Measurements from ENCODE around the gene SSTR1. TPM values are rescaled to one million over a fixed set of nuclear protein-coding genes. Genes with fewer than 3 reads are reported as not detected.

Gene SSTR1
- total RNA-seq, 8 experiments from 2014 or later = 0.05 to 12.7 (median 0.42) TPM

DNA sequence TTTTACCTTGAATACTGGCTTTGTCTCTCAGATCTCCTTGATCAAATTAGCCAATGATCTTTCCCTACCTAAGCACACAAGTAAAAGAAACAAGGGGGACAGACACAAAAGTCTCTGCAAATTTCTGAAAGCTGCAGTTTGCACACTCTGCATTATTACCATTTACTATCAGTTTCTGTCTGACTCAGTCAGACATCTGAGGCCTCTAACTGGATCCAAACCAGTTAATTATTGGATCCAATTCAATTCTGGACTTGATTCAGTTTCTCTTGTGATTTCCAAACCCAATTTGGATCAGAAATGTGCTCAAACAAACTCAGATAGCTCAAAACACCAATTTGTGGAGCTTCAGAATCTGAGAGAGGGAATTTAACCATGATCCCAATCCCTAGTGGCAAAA is 16.6 kb downstream of the SSTR1 start:
- in situ Hi-C loops (cut with MboI; ENCODE audit: low pct_unique_long_range_greater_than_20kb in 2 of 9, low sequenced_read_pairs in 9 of 9, unreplicated experiment in 9 of 9) = no loop called here
- no peak for ATAC-seq (replicated peaks in 6 of 8)
- H3K4me3 ChIP-seq = no peak overlapping the region
- H3K27ac ChIP-seq = no peak overlapping the region
- H3K4me1 ChIP-seq (replicated peaks in 1 of 2) = no peaks in the 10 kb centered on the region

DNA sequence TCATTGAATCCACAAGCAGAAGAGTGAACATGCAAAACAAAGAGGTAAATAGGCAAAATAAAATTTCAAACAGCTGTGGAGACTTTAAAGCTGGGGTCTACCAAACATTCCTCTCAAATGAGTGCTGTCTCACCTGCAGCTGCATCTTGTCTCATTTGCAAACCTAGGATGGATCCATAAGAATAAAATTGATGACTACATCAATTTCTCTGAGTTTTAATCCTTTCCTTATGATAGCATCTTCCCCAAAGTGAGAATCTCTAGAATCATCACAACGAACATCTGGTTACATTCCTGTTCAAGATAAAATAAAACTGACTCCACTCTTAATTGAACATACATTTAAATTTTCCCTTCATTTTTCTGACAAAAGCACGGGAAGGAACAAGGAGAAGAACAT is 18.2 kb downstream of the SSTR1 start:
- Histone ChIP-seq H3K4me3 (no peak overlapping the region), H3K4me1 (replicated peaks in 1 of 2) (no peaks in the 10 kb centered on the region), H3K27ac (no peak overlapping the region)
- 0 to 82% (median 50%) methylated on average over 1 to 2 of the region's 2 CpGs; no CpG with 5 or more reads in 2 of the 10 experiments for WGBS, 10 experiments
- no peak for ATAC-seq (replicated peaks in 6 of 8)
- in situ Hi-C loops (cut with MboI; ENCODE audit: low pct_unique_long_range_greater_than_20kb in 2 of 9, low sequenced_read_pairs in 9 of 9, unreplicated experiment in 9 of 9) = no loop called here

DNA sequence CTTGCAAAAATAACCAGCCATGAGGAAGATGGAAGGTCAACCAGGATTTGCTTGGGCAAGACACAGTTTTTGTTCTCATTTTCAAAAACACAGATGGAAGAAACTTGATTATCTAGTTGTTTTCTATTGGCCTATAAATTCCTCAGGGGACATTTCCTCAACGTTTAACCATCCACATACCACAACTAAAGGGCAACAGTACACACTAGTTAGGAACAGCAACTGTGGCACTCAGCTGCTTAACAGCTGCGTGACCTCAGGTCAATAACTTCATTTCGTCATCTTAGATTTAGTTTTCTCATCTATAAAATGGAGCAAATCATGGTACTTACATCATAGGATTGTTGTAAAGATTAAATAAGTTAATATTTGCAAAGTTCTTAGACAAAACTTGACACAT is 18.7 kb downstream of the SSTR1 start:
- ATAC-seq (replicated peaks in 6 of 8) = no peak
- Histone ChIP-seq H3K27ac (no peak overlapping the region), H3K4me1 (replicated peaks in 1 of 2) (no peaks in the 10 kb centered on the region), H3K4me3 (no peak overlapping the region)
- in situ Hi-C loops (cut with MboI; ENCODE audit: low pct_unique_long_range_greater_than_20kb in 2 of 9, low sequenced_read_pairs in 9 of 9, unreplicated experiment in 9 of 9) = no loop called here
- 40 to 100% (median 75%) methylated on average over 1 to 3 of the region's 3 CpGs; no CpG with 5 or more reads in 2 of the 10 experiments for WGBS, 10 experiments

DNA sequence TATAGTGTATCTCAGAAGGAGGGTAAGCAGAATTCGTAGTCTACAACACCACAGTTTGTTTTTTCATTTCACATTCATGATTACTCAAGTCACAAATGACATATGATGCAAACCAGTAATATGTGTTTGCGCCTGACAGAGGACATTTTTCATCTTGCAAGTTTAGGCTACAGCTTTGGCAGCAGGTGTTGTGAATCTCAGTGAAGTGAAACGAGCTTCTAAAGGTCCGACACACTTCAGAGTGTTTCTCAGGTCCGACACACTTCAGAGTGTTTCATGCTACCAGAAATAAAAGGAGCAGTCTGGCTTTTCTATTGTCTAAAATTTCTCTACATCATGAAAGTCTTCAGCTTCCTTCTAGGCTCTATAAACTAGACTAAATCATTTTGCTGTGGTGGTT is 25.5 kb downstream of the SSTR1 start:
- no peak for ATAC-seq (replicated peaks in 6 of 8)
- Histone ChIP-seq H3K4me3 (no peak overlapping the region), H3K27ac (no peak overlapping the region), H3K4me1 (replicated peaks in 1 of 2) (no peaks in the 10 kb centered on the region)
- in situ Hi-C loops (cut with MboI; ENCODE audit: low pct_unique_long_range_greater_than_20kb in 2 of 9, low sequenced_read_pairs in 9 of 9, unreplicated experiment in 9 of 9) = no loop called here
- 15 to 86% (median 47%) methylated on average over 2 to 5 of the region's 5 CpGs; no CpG with 5 or more reads in 2 of the 10 experiments for WGBS, 10 experiments

DNA sequence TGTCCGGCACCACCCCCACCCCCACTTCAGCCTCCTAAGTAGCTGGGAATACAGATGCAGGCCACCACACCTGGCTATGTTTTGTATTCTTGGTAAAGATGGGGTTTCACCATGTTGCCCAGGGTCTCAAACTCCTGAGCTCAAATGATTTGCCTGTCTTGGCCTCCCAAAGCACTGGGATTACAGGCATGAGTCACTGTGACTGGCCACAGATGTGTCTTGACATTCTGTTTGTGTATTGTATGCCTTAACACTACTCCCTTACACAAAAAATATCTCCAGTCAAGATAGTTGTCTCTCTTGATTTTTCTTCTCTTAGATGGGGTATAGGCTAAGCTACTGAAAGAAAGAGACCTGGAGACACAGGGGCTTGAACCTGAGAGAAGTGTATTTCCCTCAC is 30.6 kb downstream of the SSTR1 start:
- no peak for ATAC-seq (replicated peaks in 6 of 8)
- Histone ChIP-seq H3K4me3 (no peak overlapping the region), H3K4me1 (replicated peaks in 1 of 2) (no peaks in the 10 kb centered on the region), H3K27ac (no peak overlapping the region)
- in situ Hi-C loops (cut with MboI; ENCODE audit: low pct_unique_long_range_greater_than_20kb in 2 of 9, low sequenced_read_pairs in 9 of 9, unreplicated experiment in 9 of 9) = no loop called here
- no CpG with 5 or more reads among the region's 1 CpG for WGBS, 10 experiments

DNA sequence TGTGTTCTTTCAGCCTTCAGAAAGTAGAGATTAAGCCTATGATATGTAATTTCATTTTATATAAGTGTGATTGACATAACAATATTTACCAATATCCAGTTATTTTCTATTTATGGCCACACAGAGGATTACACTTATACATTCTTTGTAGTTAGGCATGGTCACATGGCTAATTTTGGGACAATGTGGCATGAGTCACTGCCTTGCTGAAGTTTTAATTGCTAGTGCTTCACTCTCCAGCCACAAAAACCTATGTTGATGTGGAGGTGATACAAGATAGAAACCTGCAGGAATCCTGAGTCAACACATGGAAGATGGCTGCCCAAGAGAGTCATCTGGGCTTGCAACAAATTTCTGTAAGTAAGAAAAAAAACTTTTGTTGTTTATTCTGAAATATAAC is 31.2 kb downstream of the SSTR1 start:
- no peak overlapping the region for H3K4me3 ChIP-seq
- no peak for ATAC-seq (replicated peaks in 6 of 8)
- in situ Hi-C loops (cut with MboI; ENCODE audit: low pct_unique_long_range_greater_than_20kb in 2 of 9, low sequenced_read_pairs in 9 of 9, unreplicated experiment in 9 of 9) = no loop called here
- no peaks in the 10 kb centered on the region for H3K4me1 ChIP-seq (replicated peaks in 1 of 2)
- no peak overlapping the region for H3K27ac ChIP-seq

DNA sequence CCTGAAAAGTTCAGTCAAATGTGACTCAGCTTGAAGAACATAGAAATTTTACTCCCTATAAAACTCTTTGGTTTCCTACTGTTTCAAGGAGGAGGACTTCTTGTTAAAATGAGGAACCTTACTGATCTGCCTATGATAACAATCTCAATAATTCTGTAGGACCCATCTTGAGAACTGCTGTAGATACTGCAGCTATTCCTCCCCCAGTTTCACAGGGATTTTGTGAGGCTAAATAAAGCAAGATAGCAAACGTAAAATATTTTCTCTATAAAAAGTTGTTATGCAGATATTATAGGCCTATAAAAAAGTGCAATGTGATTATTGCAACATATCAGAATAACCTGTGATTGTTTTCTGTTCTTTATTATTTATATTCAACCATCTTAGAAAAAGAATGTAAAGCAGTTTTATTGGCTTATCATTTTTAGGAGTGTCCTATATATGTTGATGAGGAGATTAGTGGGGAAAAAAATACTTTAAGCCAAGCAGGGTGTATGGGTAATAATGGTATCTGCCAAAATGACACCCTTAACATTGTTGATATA is 36.1 kb downstream of the SSTR1 start:
- no peak overlapping the region for H3K4me3 ChIP-seq
- in situ Hi-C loops (cut with MboI; ENCODE audit: low pct_unique_long_range_greater_than_20kb in 2 of 9, low sequenced_read_pairs in 9 of 9, unreplicated experiment in 9 of 9) = no loop called here
- H3K4me1 ChIP-seq (replicated peaks in 1 of 2) = no peaks in the 10 kb centered on the region
- WGBS, 10 experiments = 17 to 71% (median 59%) methylated on average over 1 of the region's 1 CpG; no CpG with 5 or more reads in 2 of the 10 experiments
- ATAC-seq (replicated peaks in 6 of 8) = no peak
- no peak overlapping the region for H3K27ac ChIP-seq

DNA sequence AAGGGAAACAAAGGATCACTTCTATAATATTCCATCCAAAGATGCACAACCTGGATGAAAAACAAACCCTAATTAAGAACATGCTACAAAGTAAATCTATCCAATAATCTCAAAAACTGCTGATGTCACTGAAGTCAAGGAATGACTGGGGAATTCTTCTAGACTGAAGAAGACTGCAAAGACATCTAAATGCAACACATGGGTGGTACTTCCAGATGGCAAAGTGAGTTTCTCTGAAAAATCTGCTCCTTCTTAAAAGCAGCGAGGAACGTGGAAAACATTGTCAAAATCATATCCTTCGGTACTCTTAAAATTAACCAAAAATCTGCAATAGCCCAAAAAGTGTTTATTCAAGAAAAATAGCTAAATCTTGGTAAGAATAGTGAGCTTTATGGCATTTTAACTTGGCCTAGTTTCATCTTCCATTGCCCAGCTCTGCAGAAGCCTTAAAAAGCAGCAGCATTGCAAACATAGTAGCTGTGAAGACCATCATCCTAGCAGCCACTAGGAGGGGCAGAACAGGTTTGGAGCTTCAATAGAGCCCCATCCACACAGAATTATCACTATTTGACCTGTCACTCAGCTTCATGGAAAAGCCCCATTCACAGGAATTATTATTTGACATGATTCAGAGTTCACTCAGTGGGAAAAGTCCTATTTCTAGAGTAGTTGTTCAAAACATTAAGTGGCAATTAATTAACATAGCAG is 40.8 kb downstream of the SSTR1 start:
- ATAC-seq (replicated peaks in 6 of 8) = peak in 1 of 8 experiments; percentile 51
- in situ Hi-C loops (cut with MboI; ENCODE audit: low pct_unique_long_range_greater_than_20kb in 2 of 9, low sequenced_read_pairs in 9 of 9, unreplicated experiment in 9 of 9) = no loop called here

DNA sequence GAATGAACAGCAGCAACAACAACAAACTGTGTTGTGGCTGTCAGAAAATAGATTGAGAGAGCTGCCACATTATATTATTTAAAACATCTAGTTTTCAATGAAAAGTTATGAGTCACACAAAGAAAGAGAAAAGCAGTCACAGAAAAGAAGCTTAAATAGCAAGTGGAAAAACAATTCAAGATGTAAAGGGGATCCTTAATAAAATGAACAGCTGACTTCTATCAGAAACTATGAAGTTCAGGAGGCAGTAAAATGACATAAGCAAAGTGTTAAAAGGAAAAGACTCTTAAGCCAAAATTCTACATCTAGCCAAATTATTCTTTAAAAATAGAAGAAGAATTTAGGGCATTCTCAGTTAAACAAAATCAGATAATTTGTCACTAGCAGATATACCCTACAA is 42.6 kb downstream of the SSTR1 start:
- in situ Hi-C loops (cut with MboI; ENCODE audit: low pct_unique_long_range_greater_than_20kb in 2 of 9, low sequenced_read_pairs in 9 of 9, unreplicated experiment in 9 of 9) = no loop called here
- H3K4me3 ChIP-seq = no peak overlapping the region
- no peak for ATAC-seq (replicated peaks in 6 of 8)
- H3K4me1 ChIP-seq (replicated peaks in 1 of 2) = no peaks in the 10 kb centered on the region
- H3K27ac ChIP-seq = no peak overlapping the region

More for the DNA sequence above, 40.8 kb downstream of the SSTR1 start:
- H3K4me3 ChIP-seq = no peak overlapping the region
- H3K27ac ChIP-seq = no peak overlapping the region
- 36 to 100% (median 89%) methylated on average over 1 to 3 of the region's 3 CpGs for WGBS, 10 experiments
- no peaks in the 10 kb centered on the region for H3K4me1 ChIP-seq (replicated peaks in 1 of 2)

DNA sequence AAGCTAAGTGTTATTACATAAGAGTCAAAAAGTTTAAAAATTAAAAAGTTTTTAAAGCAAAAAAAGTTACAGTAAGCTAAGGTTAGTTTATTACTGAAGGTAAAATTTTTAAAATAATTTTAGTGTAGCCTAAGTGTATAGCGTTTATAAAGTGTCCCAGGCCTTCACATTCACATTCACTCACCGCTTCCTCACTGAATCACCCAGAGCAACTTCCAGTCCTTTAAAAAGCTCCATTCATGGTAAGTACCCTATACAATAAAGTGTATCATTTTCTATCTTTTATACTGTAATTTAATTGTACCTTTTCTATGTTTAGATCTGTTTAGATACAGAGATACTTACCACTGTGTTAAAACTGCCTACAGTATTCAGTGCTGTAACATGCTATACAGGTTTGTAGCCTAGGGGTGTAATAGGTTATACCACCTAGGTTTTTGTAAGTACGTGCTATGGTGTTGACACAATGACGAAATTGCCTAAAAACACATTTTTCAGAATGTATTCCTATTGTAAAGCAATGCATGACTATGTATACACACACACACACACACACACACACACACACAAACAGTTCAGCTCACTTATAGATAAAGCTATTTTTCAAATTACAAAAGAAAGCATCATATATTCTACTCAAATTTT is 44.5 kb downstream of the SSTR1 start:
- 52 to 100% (median 87%) methylated on average over 1 to 4 of the region's 4 CpGs for WGBS, 10 experiments
- in situ Hi-C loops (cut with MboI; ENCODE audit: low pct_unique_long_range_greater_than_20kb in 2 of 9, low sequenced_read_pairs in 9 of 9, unreplicated experiment in 9 of 9) = no loop called here
- Histone ChIP-seq H3K27ac (no peak overlapping the region), H3K4me3 (no peak overlapping the region), H3K4me1 (replicated peaks in 1 of 2) (no peaks in the 10 kb centered on the region)
- ATAC-seq (replicated peaks in 6 of 8) = no peak

DNA sequence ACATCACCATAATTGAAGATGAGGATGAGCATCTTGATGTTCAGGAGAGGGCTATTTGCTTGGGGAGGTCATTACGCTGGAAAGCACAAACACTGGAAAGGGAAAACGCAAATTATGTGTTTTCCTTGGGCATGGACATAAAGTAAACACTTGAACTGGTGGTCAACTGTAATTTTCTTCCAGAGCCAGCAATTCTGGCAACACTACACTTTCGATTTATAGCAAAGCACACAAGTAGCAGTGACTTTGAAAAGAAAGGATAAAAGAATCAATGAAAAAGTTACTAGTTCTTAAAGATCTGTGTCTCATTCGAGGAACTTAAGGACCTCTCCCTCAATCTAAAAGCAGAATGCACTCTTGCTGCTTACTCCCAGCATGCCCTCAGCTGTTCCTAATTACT is 46.0 kb downstream of the SSTR1 start:
- Histone ChIP-seq H3K4me3 (no peak overlapping the region), H3K4me1 (replicated peaks in 1 of 2) (no peaks in the 10 kb centered on the region), H3K27ac (no peak overlapping the region)
- WGBS, 10 experiments = 31 to 100% (median 69%) methylated on average over 1 to 4 of the region's 4 CpGs
- no peak for ATAC-seq (replicated peaks in 6 of 8)
- in situ Hi-C loops (cut with MboI; ENCODE audit: low pct_unique_long_range_greater_than_20kb in 2 of 9, low sequenced_read_pairs in 9 of 9, unreplicated experiment in 9 of 9) = no loop called here

DNA sequence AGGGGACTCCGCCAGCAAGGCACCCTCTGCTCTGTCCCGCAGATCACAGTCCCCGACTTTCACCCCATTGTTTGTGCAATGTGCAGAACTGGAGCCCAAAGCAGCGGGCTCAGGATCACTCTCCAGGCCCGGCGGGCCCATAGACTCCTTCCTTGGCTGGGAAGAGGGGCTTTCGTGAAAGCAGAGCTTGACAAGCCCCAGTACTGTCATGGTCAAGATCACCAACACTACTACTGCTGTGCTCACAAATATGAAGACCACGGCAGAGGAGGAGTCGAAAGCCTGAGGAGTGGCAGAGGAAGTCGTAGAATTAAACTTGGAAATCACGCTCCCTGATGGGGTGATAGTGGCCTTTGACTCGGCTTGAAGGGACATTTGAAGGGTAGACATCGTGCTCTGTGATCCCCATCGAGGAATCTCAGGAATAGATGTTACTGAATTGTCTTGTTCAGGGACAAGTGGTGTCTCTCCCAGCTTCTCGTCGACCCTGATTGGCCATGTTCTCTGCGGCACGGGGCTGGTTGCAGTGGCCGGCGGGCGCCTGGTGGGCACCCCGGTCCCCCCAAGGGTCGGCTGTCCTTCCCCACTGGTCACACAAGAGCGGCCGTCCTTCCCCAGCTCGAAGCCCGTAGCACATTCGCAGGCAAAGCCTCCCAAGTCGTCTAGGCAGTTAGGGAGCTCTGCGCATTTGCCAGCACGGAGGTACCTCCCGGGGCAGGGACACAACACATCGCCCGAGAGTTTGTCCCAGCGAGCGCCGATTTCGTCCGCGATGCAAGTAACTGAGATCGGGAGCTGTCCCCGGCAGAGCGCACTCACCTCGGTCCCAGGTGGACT is 47.1 kb downstream of the SSTR1 start:
- 14 to 79% (median 36%) methylated on average over 2 to 18 of the region's 44 CpGs; no CpG with 5 or more reads in 2 of the 10 experiments for WGBS, 10 experiments
- no peak overlapping the region for H3K27ac ChIP-seq
- H3K4me1 ChIP-seq (replicated peaks in 1 of 2) = no peaks in the 10 kb centered on the region
- peak in 2 of 8 experiments; percentile 8 to 71 for ATAC-seq (replicated peaks in 6 of 8)
- peak overlapping the region in 4 of 5 donors; percentile 2 to 18 (median 3) for H3K4me3 ChIP-seq
- in situ Hi-C loops (cut with MboI; ENCODE audit: low pct_unique_long_range_greater_than_20kb in 2 of 9, low sequenced_read_pairs in 9 of 9, unreplicated experiment in 9 of 9) = no loop called here

DNA sequence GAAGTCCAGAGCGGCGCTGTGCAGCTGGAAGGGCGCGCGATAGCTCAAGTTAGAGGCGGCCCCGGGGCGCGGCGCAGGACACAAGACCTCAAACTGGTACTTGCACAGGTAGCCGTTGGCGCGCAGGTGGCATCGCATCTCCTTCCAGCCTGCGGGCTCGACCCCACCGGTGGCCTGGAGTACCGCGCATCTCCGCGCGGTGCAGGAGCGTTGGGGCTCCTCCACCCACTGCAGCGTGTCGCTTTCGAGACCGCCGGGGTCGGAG is 47.6 kb downstream of the SSTR1 start:
- ATAC-seq (replicated peaks in 6 of 8) = peak in 6 of 8 experiments; percentile 28 to 80 (median 37)
- no peak overlapping the region for H3K27ac ChIP-seq
- 0 to 19% (median 0%) methylated on average over 1 to 5 of the region's 29 CpGs; no CpG with 5 or more reads in 7 of the 10 experiments for WGBS, 10 experiments

More for the DNA sequence above, 47.6 kb downstream of the SSTR1 start:
- no peaks in the 10 kb centered on the region for H3K4me1 ChIP-seq (replicated peaks in 1 of 2)
- in situ Hi-C loops (cut with MboI; ENCODE audit: low pct_unique_long_range_greater_than_20kb in 2 of 9, low sequenced_read_pairs in 9 of 9, unreplicated experiment in 9 of 9) = no loop called here
- H3K4me3 ChIP-seq = peak overlapping the region in 4 of 5 donors; percentile 2 to 18 (median 3)
